Gastroesophageal sphincter (tissue), 3 donors: ENCODE data around the gene CACNA1C.

Experiments
- CTCF ChIP-seq, 4 experiments: fragments of 200-600 bp in 2 of 4; fragments of 450-650 bp in 2 of 4; sonication (generic) in 1 of 4; IDR thresholded peaks; one replicate each; pipeline ENCODE4 v1.5.1; 2017 to 2019; ENCODE audit warnings: antibody characterized with exemption in 4 of 4, mild to moderate bottlenecking in 2 of 4, moderate library complexity in 2 of 4
- POLR2A ChIP-seq, 2 donors: fragments of 450-650 bp; IDR thresholded peaks; one replicate each; pipeline ENCODE4 v1.6.1; 2017; ENCODE audit warnings: antibody characterized with exemption in 2 of 2, mild to moderate bottlenecking in 2 of 2, moderate library complexity in 1 of 2
- POLR2AphosphoS5 ChIP-seq: sonication (generic); formaldehyde crosslinking; IDR thresholded peaks from one replicate; pipeline ENCODE4 v1.6.1; 2017; ENCODE audit warnings: antibody characterized with exemption

GRCh38 chr12:2498964-2499500 lies 446.2 kb downstream of the CACNA1C start:
- TF ChIP-seq CTCF (IDR thresholded peaks at IDR 0.05) (no peak), POLR2A (IDR thresholded peaks at IDR 0.05) (no peak), POLR2AphosphoS5 (no peak)
